GM12874 (cell line): ENCODE measurements around the gene PDIA2.

ENCODE experiments used
- TF ChIP-seq, protein P1 (sequence below): IDR thresholded peaks from 2 replicates; pipeline ENCODE4 v1.5.1; 2011; ENCODE audit warnings: low read depth, mild to moderate bottlenecking, control low read depth, low read length, moderate library complexity; ENCODE audit not compliant: insufficient read depth

PDIA2 gene

GRCh38 chr16:278863-279366 is 4.0 kb upstream of the PDIA2 start:
- TF ChIP-seq, protein P1, sequence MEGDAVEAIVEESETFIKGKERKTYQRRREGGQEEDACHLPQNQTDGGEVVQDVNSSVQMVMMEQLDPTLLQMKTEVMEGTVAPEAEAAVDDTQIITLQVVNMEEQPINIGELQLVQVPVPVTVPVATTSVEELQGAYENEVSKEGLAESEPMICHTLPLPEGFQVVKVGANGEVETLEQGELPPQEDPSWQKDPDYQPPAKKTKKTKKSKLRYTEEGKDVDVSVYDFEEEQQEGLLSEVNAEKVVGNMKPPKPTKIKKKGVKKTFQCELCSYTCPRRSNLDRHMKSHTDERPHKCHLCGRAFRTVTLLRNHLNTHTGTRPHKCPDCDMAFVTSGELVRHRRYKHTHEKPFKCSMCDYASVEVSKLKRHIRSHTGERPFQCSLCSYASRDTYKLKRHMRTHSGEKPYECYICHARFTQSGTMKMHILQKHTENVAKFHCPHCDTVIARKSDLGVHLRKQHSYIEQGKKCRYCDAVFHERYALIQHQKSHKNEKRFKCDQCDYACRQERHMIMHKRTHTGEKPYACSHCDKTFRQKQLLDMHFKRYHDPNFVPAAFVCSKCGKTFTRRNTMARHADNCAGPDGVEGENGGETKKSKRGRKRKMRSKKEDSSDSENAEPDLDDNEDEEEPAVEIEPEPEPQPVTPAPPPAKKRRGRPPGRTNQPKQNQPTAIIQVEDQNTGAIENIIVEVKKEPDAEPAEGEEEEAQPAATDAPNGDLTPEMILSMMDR, result no peak

GRCh38 chr16:279531-279930 is 3.4 kb upstream of the PDIA2 start:
- TF ChIP-seq, protein P1, result no peak

GRCh38 chr16:280005-280460 is 2.9 kb upstream of the PDIA2 start:
- TF ChIP-seq, protein P1, result no peak

- TF ChIP-seq, protein P1, result no peak
Observed at GRCh38 chr16:280552-280951, 2.4 kb upstream of the PDIA2 start, which contains the start of gene ARHGDIG. Gene ARHGDIG (plus strand): TSS chr16:280591. CDS start chr16:280681, 90 bp downstream.

DNA sequence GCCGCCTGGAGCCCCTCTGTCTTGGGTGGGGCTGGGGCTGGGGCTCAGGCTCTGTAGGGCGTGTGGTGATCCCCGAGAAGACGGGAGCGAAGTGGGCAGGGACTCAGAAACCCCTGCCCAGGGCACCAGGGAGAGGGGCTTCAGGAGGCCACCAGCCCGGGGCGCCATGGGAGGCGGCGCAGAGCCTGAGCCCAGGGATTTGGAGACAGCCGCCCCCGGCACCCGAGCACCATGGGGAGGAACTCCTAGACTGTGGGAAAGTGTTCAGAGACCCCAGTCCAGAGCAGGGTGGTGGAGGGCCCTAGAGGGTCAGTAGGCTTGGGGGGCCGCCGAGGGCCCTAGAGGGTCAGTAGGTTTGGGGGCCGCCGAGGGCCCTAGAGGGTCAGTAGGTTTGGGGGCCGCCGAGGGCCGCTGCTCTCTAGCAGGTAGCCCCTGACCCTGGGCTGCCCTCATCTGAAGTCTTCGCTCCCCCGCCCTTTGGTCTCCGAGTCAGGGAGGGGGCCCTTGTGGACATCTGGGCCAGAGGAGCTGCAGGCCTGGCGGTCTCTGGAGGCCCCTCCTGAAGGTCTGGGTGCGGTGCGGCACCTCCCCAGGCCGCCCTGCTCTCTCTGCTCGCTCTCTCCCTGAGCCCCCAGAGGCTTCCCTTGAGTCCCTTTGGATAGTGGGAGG is 1.8 kb upstream of the PDIA2 start:
- TF ChIP-seq, protein P1, result no peak

DNA sequence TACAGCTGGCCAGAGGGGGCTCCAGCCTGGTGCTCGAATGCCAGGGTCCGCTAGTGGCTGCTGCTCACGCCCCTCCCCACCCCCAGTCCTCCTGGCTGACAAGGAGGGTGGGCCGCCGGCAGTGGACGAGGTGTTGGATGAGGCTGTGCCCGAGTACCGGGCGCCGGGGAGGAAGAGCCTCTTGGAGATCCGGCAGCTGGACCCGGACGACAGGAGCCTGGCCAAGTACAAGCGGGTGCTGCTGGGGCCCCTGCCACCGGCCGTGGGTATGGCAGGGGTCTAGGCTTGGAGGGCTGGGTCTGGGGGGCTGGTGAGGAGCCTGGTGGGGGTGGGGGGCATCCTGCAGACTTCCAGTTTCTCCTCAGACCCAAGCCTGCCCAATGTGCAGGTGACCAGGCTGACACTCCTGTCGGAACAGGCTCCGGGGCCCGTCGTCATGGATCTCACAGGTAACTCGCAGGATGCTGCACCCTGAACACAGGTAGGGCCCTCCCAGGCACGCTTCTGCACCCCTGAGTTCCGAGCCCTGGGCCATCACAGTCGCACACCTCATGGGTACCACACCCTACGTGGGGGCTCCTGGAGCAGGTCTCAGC is 1.2 kb upstream of the PDIA2 start:
- TF ChIP-seq, protein P1, result no peak

DNA sequence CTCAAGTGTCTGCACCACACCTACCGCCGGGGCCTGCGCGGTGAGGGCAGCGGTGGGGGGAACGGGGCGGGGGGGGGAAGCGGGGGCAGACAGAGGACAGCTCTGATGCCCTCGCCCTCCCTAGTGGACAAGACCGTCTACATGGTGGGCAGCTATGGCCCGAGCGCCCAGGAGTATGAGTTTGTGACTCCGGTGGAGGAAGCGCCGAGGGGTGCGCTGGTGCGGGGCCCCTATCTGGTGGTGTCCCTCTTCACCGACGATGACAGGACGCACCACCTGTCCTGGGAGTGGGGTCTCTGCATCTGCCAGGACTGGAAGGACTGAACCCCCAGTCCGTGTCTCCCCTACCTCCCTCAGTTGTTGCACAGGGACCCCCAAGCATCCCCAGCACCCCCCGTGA is 473 bp upstream of the PDIA2 start:
- TF ChIP-seq, protein P1, result no peak
